Epithelial cell of esophagus (primary cell): ENCODE results near the gene PDF.
"Not testable (repeated sequence)": the region's sequence is repeated elsewhere in the genome, so short reads cannot be mapped to it uniquely, and the experiment has no call there.

Source experiments
- DNase-seq: peaks from one replicate; pipeline ENCODE4 v3.0.0; 2010; ENCODE audit warnings: low read depth
- H3K4me3 ChIP-seq: 2 replicates; pipeline ENCODE4 v1.5.1; 2011; ENCODE audit warnings: mild to moderate bottlenecking, low read length, control low read depth
- TF ChIP-seq, protein P1 (sequence below): IDR thresholded peaks from 2 replicates; pipeline ENCODE4 v1.5.1; 2011; ENCODE audit warnings: low read depth, mild to moderate bottlenecking, low read length, control low read depth, inconsistent platforms; ENCODE audit not compliant: insufficient read depth; ENCODE audit errors: missing control alignments

The PDF gene

DNA sequence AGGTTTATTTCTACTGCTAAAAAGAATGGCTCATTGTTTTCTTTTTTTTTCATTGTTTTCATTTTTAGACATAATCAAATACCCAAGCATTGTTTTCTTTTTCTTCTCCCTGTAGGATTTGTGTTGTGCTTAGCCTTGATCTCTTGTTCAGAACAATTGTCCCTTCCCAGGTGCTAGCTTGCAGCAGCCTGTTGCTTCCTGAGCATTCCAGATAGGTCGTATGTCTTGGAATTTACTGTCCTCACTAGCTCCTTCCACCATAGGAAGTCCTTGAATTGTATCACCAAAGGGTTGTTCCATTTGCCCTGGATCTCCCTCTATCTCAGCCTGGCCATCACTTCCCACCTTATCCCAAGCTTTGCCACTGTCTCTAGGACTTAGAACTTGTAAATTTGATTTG is 29.2 kb downstream of the PDF start:
- TF ChIP-seq, protein P1, sequence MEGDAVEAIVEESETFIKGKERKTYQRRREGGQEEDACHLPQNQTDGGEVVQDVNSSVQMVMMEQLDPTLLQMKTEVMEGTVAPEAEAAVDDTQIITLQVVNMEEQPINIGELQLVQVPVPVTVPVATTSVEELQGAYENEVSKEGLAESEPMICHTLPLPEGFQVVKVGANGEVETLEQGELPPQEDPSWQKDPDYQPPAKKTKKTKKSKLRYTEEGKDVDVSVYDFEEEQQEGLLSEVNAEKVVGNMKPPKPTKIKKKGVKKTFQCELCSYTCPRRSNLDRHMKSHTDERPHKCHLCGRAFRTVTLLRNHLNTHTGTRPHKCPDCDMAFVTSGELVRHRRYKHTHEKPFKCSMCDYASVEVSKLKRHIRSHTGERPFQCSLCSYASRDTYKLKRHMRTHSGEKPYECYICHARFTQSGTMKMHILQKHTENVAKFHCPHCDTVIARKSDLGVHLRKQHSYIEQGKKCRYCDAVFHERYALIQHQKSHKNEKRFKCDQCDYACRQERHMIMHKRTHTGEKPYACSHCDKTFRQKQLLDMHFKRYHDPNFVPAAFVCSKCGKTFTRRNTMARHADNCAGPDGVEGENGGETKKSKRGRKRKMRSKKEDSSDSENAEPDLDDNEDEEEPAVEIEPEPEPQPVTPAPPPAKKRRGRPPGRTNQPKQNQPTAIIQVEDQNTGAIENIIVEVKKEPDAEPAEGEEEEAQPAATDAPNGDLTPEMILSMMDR, result no peak
- no peak overlapping the region for H3K4me3 ChIP-seq
- DNase-seq, result no peak

GRCh38 chr16:69298261-69298660 is 32.1 kb downstream of the PDF start:
- no peak overlapping the region for H3K4me3 ChIP-seq
- TF ChIP-seq, protein P1, result no peak
- DNase-seq, result no peak

GRCh38 chr16:69296771-69297170 is 33.6 kb downstream of the PDF start:
- H3K4me3 ChIP-seq, DNase-seq: not testable (repeated sequence)

DNA sequence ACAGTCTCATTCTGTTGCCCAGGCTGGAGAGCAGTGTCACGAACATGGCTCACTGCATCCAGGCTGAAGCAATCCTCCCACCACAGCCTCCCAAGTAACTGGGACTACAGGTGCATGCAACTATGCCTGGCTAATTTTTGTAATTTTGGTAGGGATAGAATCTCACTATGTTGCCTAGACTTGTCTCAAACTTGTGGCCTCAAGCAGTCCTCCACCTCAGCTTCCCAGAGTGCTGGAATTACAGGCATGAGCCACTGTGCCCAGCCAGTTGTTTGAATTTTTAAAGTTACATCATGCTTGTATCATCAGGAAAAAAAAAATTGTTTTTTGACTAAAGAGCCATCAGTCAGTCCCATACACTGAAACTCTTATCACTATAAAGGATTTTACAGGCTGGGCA is 36.3 kb downstream of the PDF start:
- no peak overlapping the region for H3K4me3 ChIP-seq
- TF ChIP-seq, protein P1, result no peak
- peak; percentile 79 for DNase-seq

DNA sequence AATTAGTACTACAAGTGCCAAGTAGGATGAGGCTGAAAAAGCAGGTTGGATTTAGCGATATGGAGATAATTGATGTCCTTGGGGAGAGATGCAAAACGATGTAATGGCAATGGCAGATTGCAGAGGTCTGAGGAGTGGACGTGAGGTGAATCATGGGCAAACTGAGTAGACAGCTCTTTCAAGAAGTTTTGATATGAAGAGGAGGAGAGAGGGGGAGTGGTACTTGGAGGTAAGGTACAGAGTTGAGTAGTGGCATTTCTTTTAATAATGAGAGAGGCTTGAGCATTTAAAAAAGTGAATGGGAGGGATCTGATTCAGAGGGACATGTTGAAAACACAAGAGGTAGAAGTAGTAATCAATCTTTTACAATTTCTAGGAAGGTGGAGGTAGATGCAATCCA is 37.0 kb downstream of the PDF start:
- no peak for DNase-seq
- TF ChIP-seq, protein P1, result no peak

DNA sequence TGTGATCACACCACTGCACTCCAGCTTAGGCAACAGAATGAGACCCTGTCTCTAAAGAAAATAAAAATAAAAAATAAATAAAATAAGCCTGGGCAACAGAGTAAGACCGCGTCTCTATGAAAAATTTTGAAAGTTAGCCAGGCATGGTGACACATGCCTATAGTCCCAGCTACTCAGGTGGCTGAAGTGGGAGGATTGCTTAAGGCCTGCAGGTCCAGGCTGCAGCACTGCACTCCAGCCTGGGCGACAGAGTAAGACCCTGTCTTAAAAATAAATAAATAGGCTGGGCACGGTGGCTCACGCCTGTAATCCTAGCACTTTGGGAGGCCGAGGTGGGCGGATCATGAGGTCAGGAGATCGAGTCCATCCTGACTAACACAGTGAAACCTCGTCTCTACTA is 38.7 kb downstream of the PDF start:
- DNase-seq, H3K4me3 ChIP-seq: not testable (repeated sequence)

More for the DNA sequence above, 37.0 kb downstream of the PDF start:
- H3K4me3 ChIP-seq, result no peak overlapping the region

DNA sequence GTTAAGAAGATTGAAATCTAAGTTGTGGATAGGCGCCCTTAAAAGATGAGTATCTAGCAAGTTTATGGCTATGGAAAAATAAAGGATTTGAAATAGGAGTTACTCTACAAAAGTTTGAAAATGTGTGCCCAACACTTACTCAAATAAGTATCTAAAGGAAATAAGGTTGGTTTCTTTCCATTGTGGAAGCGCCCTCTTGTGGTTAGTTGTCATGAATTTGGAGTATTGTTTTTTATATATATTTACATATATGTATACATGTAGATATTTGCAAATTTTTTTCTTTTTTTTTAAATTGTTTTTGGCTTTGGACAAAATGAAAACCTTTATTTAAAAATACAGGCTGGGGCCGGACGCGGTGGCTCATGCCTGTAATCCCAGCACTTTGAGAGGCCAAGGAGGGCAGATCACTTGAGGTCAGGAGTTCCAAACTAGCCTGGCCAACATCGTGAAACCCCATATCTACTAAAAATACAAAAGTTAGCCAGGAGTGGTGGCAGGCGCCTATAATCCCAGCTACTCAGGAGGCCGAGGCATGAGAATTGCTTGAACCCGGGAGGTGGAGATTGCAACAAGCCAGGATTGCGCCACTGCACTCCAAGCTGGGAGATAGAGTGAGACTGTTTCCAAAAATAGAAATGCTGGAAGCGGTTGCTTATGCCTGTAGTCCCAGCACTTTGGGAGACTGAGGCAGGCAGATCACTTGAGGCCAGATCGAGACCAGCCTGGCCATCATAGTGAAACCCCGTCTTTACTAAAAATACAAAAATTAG is 43.3 kb downstream of the PDF start:
- DNase-seq, result peak; percentile 72
- TF ChIP-seq, protein P1, result peak; percentile 41
- H3K4me3 ChIP-seq, result no peak overlapping the region

GRCh38 chr16:69285240-69285639 is 45.1 kb downstream of the PDF start:
- no peak overlapping the region for H3K4me3 ChIP-seq
- no peak for DNase-seq
- TF ChIP-seq, protein P1, result no peak
